Myocyte (in vitro differentiated cells): Measurements from ENCODE around the gene QRICH2. TPM values are rescaled to one million over a fixed set of nuclear protein-coding genes. Genes with fewer than 3 reads are reported as not detected.
"Not testable (repeated sequence)": the region's sequence is repeated elsewhere in the genome, so short reads cannot be mapped to it uniquely, and the experiment has no call there.

Experiments used
- DNase-seq: peaks from one replicate; pipeline ENCODE4 v3.0.0-alpha.2; 2012; ENCODE audit warnings: low read depth
- total RNA-seq: library from RNA; depleted of rRNA; stranded (reverse); fragments of >200 nt; gene quantifications from 2 replicates; pipeline ENCODE4 v1.2.3, GENCODE V29; 2014

Gene QRICH2
- total RNA-seq, 1 donor from 2014 or later: 1.7 TPM

DNA sequence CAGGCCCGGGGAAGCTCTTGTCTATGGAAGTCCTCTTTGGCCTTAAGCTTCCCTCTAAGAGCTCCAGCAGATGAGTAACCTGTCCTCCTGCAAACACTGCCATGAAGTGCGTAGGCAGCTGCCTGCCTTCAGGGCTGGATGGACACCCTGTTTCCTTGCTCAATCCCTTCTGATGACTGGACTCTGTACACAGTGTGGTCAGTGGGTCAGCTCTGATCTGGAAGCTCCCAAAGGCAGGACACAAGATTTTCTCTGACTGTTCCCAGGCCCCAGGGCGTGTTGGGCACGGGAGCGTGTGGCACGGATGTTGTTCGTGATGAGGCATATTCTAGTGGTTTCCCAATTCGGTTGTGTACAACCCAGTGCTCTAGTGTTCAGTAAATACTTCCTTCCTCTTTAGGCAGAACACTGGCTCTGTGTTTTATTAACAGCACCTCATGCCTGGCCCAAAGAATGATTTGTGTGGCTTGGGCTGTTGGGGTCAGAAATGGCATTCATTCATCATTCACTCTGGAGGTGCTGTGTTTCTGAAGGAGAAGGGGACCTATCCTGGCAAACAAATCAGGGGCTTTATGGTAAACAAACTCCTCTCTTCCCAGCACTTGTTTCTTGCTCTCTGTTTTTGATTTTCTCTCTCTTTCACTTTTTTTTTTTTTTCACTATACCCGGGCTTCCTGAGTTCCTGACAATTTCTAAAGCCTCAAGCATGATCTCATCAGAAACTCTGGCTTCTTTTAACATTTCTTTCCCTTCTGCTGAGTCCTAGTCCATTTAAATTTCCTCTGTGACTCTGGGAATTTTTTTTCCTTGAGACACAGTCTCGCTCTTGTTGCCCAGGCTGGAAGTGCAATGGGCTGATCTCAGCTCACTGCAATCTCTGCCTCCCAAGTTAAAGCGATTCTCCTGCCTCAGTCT is 55.8 kb downstream of the QRICH2 start:
- peak; percentile 87 for DNase-seq

DNA sequence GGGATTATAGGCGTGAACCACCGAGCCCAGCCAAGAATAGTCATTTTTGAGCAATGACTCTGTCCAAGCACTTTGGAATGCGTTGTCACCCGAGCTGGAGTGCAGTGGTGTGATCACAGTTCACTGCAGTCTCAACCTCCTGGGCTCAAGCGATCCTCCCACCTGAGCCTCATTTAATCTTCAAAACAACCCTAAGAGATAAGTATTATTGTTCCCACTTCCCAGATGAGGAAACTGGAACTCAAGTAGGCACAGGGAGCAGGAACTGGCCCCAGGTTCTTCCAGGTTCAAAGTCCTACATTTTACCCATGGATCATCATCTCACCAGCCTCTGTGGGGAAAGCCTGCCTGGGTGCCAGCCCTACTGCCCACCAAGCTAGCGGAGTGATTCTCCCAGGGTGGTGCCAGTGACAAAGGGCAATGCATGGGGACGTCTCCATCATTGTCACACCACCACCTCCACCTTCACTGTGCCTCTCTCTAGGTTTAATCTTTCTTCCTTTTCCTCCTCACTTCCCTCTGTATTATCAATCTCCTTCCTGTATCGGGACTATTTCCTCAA is 56.5 kb downstream of the QRICH2 start:
- DNase-seq: no peak

DNA sequence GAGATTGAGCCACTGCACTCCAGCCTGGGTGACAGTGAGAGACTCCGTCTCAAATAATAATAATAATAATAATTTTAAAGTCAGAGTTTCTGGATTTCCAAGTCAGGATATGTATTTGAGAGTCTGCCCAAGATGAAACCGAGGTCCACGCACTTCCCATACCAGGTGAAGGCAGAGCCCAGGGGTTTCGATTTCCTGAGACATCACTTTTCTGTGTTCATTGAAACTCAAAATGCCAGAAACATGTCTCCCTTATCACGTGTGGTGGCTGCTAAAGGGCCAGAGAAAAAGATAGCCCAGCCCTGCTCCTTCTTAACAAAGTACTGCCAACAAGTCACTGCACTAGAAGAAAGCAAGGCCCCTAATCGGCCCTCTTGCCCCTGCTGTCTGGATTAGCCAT is 57.9 kb downstream of the QRICH2 start:
- no peak for DNase-seq

DNA sequence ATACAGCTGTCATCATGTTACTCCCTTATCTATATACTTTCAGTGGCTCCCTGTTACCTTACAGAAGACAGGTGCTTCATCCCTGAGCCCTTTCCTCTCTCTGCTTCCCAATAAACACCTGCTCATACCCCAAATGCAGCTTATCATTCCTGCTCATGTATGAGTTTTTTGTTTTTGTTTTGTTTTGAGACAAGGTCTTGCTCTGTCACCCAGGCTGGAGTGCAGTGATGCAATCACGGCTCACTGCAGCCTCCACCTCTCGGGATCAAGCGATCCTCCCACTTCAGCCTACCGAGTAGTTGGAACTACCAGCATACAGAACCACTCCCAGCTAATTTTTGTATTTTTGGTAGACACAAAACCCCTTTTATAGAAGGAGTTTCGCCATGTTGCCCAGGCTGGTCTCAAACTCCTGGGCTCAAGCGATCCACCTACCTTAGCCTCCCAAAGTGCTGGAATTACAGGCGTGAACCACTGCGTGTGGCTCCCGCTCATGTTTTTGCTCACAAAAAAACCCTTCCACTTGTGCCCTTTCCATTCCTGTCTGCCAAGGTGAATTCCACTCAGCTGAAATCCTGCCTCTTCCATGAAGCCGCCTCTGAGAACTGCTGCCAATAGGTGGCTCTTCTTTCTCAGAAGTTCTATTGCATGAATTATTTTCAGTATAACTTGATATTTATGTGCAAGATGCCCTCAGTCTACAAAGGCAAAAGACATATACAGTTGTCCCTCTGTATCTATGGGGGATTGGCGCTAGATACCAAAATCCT is 59.9 kb downstream of the QRICH2 start:
- DNase-seq: no peak

DNA sequence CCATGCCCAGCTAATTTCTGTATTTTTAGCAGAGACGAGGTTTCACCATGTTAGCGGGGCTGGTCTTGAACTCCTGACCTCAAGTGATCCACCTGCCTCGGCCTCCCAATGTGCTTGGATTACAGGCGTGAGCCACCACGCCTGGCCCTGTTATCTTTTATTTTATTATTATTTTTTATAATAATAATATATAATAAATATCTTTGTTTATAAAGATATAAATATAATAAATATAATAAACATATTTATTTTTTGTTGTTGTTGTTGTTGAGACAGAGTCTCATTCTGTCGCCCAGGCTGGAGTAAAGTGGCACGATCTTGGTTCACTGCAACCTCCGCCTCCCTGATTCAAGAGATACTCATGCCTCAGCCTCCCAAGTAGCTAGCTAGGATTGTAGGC is 60.8 kb downstream of the QRICH2 start:
- DNase-seq: no peak

DNA sequence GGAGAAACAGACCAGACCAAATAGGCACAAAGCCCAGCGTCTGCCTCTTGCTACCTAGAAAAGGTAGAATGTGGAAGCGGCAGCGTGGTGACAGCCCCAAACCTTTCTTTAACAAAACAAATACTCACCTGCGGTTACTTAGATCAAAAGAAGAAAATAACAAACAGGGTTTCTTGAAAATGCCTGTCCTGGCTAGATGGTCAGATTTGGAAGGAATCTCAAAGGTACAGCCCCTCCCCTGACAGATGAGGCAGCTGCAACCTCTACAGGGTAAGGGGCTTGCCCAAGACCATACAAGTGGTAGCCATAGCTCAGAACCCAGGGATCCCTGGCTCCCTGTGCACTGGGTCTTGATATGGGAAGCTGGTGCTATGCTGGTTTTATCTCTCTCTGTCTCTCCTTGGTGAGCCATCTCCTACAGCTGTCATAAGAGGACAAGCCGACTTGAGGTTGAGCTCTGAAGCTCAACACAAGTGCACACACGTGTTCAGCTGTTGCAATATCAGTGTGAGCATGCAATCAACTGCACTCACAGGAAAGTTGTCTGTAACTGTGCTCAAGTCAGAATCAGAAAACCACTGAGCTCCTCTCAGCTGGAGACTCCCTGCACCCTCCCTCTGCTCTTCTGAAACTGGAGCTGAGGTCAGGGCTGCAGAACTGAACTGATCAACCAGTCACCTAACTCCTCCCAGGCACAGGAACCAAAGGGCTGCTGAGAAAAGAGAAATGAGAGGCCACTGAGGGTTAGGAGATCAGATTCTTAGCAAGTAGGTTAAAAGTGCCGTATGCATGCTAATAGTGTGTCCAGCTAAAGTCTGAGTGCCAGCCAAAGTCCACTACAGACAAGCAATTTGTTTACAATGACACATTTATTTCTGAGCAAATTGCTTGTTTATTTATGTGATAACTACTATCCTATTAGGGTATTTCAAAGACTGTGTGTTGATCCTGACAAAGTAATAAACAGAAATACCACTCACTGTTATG is 61.7 kb downstream of the QRICH2 start:
- DNase-seq: peak; percentile 92

DNA sequence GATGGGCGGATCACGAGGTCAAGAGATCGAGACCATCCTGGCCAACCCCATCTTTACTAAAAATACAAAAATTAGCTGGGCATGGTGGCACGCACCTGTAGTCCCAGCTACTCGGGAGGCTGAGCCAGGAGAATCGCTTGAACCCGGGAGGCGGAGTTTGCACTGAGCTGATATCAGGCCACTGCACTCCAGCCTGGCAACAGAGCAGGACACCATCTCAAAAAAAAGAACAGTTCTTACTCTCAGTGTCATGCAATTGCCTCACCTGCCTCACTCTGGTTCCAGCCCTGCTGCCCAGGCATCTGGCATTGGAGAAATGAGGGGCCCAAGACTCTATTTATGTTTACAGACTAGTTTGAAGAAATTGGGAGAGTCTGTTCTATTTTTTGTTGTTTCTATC is 63.4 kb downstream of the QRICH2 start:
- not testable (repeated sequence) for DNase-seq

DNA sequence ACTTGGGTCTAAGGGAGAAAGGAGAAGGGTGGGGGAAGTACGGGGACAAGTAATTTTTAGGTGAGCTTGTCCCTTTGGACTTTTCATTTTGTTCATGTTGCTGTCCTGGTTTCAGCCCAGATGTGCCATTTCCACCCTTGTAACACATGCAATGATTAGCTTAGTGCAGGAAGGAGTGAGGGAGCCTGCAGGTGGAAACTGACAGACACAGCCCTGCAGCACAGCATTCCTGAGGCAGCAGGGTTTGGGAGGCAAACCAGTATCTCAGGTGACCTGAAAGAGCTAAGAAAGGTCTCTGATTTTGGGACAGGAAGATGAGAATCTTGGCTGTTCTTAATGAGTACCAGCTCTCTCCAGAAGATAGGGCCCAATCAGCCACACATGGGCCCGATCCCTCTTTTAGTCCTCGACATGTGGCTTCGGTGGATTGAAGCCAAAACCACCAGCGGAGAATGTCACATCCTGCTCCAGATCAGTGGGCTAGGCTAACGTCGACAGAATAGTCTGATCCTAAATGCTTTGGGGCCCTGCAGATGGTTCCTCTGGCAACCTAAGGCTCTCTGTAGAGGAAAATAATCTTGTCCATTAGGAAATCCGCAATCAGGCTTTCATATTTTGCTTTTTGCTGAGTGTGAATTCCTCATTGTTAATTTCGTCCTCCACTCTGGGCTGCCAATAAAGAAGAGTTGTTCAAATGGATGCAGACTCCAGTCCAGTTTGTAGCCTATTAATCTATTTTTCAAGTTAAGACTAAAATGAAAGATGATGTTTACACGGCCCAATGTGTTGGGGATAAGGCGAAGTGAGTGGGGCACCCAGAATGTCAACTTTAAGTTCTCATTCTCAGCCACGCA is 64.0 kb downstream of the QRICH2 start:
- DNase-seq: peak; percentile 66

DNA sequence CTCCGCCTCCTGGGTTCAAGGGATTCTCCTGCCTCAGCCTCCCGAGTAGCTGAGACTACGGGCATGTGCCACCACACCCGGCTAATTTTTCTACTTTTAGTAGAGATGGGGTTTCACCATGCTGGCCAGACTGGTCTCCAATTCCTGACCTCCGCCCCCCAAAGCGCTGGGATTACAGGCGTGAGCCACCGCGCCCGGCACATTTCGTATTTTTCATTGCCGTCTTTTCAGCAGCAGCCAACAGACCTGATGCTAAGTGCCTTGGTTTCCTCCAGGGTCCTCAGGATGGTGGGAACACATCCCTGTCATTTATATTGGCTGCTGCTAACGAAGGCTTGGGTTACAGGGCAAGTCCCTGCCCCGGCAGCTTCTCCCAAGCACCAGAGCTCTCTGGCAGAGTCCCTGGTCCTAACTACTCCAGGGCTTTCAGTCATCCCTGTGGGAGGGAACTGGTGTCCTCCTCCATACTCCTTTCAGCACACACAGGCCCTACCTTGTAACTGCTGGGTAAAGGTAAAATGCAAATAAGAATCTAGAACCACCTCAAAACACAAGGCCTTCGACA is 66.3 kb downstream of the QRICH2 start:
- DNase-seq: no peak

DNA sequence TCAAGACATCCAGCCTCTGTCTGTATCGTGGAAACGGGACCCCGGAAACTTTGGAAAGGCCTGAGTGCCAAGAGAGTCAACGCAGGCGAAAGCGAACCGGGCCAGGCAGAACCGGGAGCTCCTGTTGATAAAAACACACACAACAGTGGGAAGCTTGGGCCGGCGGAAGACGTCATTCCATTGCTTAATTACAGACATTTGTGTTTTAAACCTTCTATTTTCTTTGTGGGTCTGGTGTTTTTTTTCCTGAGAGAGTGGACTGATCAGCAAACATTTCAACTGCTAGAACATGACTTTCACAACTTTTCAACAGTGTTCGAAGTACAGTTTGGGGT is 66.9 kb downstream of the QRICH2 start:
- DNase-seq: no peak

DNA sequence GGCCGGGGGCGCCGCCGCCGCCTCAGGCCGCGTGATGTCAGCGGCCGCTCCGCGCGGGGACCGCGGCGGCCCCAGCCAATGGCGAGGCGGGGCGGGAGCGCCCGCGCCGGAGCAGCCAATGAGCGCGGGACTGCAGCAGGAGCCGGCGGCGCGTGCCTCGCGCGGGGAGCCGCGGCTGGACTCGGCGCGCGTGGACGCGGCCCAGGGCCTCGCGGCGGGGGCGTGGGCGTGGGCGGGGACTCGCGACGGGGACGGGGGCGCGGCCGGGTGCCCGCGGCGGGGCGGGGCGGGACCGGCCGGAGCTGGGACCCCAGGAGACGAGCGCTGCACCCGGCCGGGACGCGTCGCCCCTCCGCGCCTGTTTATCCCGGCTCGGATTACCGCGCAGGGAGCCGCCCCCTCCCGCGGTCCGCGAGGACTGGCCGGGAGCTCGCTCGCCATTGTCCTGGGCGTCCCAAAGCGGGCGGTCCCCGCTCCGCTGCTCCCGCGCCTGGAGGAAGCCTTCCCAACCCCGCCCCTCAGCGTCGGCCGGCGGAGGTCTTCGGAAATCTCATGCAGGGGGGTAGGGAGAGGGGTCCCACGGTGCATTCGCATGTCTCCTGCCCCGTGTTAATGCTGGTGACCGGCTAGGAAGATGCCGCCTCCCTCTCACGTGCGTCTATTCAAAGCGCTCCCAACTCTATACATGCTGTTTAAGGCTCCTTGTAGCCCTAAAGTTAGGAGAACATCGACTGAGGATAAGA is 67.4 kb downstream of the QRICH2 start, which contains the start of gene RNF157:
RNF157 (minus strand) TSS at position 33 of the 743 bp plus-strand sequence. CDS start 253 bp downstream, outside the sequence.
- peak; percentile 77 for DNase-seq

DNA sequence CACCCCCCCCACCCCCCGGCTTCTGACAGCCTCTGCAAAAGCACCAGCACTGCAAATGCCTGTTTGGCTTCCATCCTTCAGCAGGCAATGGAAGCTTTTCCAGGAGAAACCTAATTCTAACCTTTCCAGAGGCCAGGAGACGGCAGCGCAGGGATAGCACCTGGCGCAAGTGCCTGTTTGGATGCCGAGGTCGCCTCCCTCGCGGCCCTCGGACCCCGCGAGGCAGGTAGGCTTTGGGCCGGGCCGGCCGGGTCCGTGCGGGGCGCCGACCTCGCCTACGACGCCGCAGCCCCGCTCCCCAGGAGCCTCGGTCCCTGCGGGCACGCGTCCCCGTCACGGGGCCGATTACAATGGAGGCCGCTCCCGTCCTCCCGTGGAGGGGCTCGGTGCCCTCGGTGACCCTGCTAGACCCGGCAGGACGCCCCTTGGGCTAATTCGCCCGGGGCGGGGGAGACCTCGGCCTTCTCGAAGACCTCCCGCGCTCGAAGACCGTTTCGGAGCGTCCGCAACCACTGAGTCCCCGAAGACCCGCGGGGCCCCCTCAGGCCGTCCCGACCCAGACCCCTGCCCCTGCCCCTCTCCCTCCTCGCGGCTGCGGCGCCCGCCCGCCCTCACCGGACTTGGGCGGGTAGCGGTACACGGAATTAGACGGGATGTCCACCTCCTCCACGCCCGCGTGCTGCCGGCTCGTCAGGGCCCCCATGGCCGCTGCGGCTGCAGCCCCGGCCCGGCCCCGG is 68.4 kb downstream of the QRICH2 start:
- DNase-seq: no peak

DNA sequence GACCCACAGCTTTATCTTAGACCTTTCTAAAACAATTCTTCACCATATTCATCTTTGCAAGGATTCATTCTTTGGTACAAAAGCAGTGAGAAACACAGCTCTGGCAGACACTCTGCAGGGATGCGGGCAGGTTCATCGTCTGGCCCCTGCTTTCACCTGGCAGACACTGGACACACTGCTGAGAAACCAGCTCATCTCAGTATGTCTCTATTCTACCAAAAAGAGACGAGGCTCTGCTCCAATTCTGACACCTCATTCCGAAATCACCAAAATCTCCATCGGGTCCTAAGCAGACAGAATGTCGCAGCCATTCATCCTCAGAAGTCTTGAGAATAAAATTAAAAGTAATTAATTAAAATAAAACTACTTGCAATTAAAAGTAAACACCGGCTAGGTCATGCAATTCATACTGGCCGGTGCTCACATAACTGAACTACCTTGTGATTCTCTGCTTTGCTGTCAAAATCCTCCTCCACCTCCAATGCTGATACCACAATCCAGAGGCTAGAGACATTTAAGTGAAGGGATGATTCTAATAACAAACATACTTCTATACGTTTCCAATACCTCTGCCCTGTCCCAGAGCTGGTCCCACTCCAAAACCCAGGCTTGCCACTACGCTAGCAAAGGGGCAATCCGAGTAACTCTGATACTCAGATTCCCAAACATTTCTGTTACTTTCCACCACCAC is 69.1 kb downstream of the QRICH2 start:
- DNase-seq: no peak

DNA sequence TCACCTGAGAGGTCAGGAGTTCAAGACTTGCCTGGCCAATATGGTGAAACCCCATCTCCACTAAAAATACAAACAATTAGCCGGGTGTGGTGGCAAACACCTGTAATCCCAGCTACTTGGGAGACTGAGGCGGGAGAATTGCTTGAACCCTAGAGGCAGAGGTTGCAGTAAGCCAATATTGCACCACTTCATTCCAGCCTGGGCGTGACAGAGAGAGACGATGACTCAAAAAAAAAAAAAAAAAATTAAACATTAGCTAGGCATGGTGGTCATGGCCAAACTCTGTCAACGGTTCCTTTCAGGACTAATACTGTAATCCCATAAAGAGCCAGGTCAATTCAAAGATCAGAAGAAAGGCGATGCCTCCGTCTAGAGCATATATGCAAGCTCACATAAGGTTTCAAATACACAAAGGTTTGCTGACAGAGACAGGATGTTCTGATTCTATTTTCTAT is 70.2 kb downstream of the QRICH2 start:
- no peak for DNase-seq

DNA sequence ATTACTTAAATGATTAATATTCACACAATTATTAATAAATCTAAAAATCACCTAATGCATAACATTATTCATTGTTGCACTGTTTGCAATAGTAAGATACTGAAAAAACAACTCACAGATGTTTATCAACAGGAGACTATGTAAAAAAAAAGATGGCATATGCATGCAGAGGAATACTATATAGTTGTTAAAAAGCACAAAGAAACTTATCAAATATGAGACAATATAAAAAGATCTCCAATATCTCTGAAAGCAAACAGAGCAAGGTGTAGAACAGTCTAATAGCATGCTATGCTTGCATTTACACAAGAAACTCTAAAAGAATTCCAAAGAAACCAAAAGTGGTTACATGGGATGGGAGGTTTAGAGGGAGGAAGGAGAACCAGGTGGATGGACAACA is 71.5 kb downstream of the QRICH2 start:
- DNase-seq: no peak

DNA sequence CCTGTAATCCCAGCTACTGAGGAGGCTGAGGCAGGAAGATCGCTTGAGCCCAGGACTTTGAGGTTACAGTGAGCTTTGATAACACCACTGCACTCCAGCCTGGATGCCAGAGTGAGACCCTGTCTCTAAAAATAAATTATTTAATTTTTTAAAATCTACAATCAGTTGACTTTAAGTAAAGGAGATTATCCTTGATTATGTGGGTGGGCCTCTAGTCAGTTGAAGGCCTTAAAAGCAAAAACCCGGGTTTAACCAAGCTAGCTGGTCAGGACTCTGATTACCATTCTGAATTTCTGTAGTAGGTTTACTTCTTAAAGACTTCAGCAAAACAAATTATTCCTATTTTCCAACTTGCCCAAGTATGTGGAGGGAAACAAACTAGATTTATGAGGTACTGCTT is 72.2 kb downstream of the QRICH2 start:
- DNase-seq: no peak

DNA sequence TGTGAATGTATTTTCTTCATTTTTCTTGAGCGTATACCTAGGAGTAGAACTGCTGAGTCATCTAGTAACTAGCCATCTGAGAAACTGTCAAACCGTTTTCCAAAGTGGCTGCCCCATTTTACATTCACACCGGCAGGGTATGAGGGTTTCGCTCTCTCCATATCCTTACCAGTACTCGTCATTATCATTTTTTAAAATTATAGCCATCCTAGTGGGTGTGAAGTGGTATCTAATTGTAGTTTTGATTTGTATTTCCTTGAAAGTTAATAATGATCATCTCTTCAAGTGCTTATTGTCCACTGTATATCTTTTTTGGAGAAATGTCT is 73.8 kb downstream of the QRICH2 start:
- DNase-seq: no peak
